HG02981 (cell line): ENCODE data around the gene RNF151.
"Not testable (repeated sequence)": the region's sequence is repeated elsewhere in the genome, so short reads cannot be mapped to it uniquely, and the experiment has no call there.

Source experiments
- ATAC-seq: cut with Tn5 transposase; IDR thresholded peaks from one replicate; pipeline ENCODE4 v1.9.1; 2021; ENCODE audit warnings: mild to moderate bottlenecking, moderate library complexity; ENCODE audit not compliant: unreplicated experiment

RNF151 gene

GRCh38 chr16:1959269-1960039, 7.2 kb upstream of the RNF151 start, which contains the start of gene NDUFB10:
Gene NDUFB10, plus strand, starts transcription at chr16:1959538. Its CDS starts 87 bp downstream, at chr16:1959625.
- peak; percentile 79 for ATAC-seq

- no peak for ATAC-seq
These were observed 5.7 kb upstream of the RNF151 start for GRCh38 chr16:1960665-1961630.

- ATAC-seq: no peak
These were observed 5.0 kb upstream of the RNF151 start for GRCh38 chr16:1961651-1962067.

GRCh38 chr16:1962161-1963153, 4.2 kb upstream of the RNF151 start:
- not testable (repeated sequence) for ATAC-seq

GRCh38 chr16:1963806-1964505, 2.7 kb upstream of the RNF151 start:
- ATAC-seq: no peak

GRCh38 chr16:1964506-1965395, 1.9 kb upstream of the RNF151 start, which contains the start of gene RPS2:
Gene RPS2, minus strand, starts transcription at chr16:1964826. Its CDS starts 201 bp downstream, at chr16:1964625.
- ATAC-seq: peak; percentile 86

- ATAC-seq: no peak
These were observed 1.2 kb upstream of the RNF151 start for GRCh38 chr16:1965396-1966001.

GRCh38 chr16:1968146-1968953, 1.7 kb downstream of the RNF151 start:
- ATAC-seq: no peak

GRCh38 chr16:1971796-1972489, 5.3 kb downstream of the RNF151 start, which contains the start of gene TBL3:
Gene TBL3, plus strand, starts transcription at chr16:1972053. Its CDS starts 112 bp downstream, at chr16:1972165.
- ATAC-seq: peak; percentile 76

- no peak for ATAC-seq
These were observed 5.8 kb downstream of the RNF151 start for GRCh38 chr16:1972490-1972877.

GRCh38 chr16:1973461-1974156, 7.0 kb downstream of the RNF151 start:
- ATAC-seq: no peak

- ATAC-seq: no peak
These were observed 7.8 kb downstream of the RNF151 start for GRCh38 chr16:1974157-1975070.

- ATAC-seq: no peak
These were observed 9.0 kb downstream of the RNF151 start for GRCh38 chr16:1975432-1976215.

- ATAC-seq: no peak
These were observed 9.5 kb downstream of the RNF151 start for GRCh38 chr16:1976216-1976520.
